Ishikawa (cell line): ENCODE measurements around the gene PTGS2.

Source experiments
- CEBPB ChIP-seq: IDR thresholded peaks from 2 replicates; pipeline ENCODE4 v1.6.1; 2012
- CREB1 ChIP-seq: IDR thresholded peaks from 2 replicates; pipeline ENCODE4 v1.6.1; 2012; ENCODE audit warnings: low read depth
- EP300 ChIP-seq: IDR thresholded peaks from 2 replicates; pipeline ENCODE4 v1.6.1; 2012; ENCODE audit warnings: borderline replicate concordance
- FOXM1 ChIP-seq: IDR thresholded peaks from 2 replicates; pipeline ENCODE4 v1.6.1; 2012; ENCODE audit warnings: low read depth, borderline replicate concordance
- RAD21 ChIP-seq: IDR thresholded peaks from 2 replicates; pipeline ENCODE4 v1.6.1; 2012; ENCODE audit warnings: low read depth
- TAF1 ChIP-seq: IDR thresholded peaks from 2 replicates; pipeline ENCODE4 v1.6.1; 2012; ENCODE audit warnings: low read depth, mild to moderate bottlenecking
- TCF12 ChIP-seq: IDR thresholded peaks from 2 replicates; pipeline ENCODE4 v1.6.1; 2012; ENCODE audit warnings: low read depth
- TEAD4 ChIP-seq: IDR thresholded peaks from 2 replicates; pipeline ENCODE4 v1.6.1; 2012
- YY1 ChIP-seq: IDR thresholded peaks from 2 replicates; pipeline ENCODE4 v1.6.1; 2012; ENCODE audit warnings: low read depth
- TF ChIP-seq, protein P1 (sequence below): IDR thresholded peaks from 2 replicates; pipeline ENCODE4 v1.6.1; 2012
- TF ChIP-seq, protein P2 (sequence below): IDR thresholded peaks from 2 replicates; pipeline ENCODE4 v1.6.1; 2012; ENCODE audit warnings: low read depth, mild to moderate bottlenecking
- TF ChIP-seq, protein P3 (sequence below): IDR thresholded peaks from 2 replicates; pipeline ENCODE4 v1.6.1; 2012

DNA sequence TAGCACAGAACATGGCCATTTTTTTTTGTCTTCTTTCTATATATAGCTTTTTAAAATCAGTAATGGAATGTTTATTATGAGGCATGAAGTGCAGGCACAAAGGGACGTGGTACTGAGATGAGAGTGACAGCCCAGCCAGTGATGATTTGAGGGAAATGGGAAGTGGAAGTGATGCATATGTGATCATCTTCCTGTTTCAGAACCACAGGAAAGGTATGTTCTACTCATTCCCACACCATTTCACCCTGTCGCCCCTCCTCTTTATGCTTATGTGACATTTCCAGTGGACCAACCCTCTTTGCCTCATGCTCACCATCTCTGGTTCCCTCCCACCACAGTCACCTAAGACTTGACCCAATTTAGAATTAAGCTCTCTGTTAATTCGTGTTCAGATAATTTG, 24.3 kb downstream of the PTGS2 start:
- TF ChIP-seq, protein P1, sequence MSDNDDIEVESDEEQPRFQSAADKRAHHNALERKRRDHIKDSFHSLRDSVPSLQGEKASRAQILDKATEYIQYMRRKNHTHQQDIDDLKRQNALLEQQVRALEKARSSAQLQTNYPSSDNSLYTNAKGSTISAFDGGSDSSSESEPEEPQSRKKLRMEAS: no peak
- TF ChIP-seq FOXM1: no peak
- TF ChIP-seq EP300: no peak
- no peak for TF ChIP-seq YY1
- TF ChIP-seq, protein P2, sequence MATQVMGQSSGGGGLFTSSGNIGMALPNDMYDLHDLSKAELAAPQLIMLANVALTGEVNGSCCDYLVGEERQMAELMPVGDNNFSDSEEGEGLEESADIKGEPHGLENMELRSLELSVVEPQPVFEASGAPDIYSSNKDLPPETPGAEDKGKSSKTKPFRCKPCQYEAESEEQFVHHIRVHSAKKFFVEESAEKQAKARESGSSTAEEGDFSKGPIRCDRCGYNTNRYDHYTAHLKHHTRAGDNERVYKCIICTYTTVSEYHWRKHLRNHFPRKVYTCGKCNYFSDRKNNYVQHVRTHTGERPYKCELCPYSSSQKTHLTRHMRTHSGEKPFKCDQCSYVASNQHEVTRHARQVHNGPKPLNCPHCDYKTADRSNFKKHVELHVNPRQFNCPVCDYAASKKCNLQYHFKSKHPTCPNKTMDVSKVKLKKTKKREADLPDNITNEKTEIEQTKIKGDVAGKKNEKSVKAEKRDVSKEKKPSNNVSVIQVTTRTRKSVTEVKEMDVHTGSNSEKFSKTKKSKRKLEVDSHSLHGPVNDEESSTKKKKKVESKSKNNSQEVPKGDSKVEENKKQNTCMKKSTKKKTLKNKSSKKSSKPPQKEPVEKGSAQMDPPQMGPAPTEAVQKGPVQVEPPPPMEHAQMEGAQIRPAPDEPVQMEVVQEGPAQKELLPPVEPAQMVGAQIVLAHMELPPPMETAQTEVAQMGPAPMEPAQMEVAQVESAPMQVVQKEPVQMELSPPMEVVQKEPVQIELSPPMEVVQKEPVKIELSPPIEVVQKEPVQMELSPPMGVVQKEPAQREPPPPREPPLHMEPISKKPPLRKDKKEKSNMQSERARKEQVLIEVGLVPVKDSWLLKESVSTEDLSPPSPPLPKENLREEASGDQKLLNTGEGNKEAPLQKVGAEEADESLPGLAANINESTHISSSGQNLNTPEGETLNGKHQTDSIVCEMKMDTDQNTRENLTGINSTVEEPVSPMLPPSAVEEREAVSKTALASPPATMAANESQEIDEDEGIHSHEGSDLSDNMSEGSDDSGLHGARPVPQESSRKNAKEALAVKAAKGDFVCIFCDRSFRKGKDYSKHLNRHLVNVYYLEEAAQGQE: no peak
- TF ChIP-seq TAF1: no peak
- no peak for TF ChIP-seq TEAD4
- TF ChIP-seq CEBPB: no peak
- no peak for TF ChIP-seq TCF12
- no peak for TF ChIP-seq RAD21
- TF ChIP-seq, protein P3, sequence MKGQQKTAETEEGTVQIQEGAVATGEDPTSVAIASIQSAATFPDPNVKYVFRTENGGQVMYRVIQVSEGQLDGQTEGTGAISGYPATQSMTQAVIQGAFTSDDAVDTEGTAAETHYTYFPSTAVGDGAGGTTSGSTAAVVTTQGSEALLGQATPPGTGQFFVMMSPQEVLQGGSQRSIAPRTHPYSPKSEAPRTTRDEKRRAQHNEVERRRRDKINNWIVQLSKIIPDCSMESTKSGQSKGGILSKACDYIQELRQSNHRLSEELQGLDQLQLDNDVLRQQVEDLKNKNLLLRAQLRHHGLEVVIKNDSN: no peak
- no peak for TF ChIP-seq CREB1
